ENCODE measurements around the gene CDK5RAP2.

The CDK5RAP2 gene

DNA sequence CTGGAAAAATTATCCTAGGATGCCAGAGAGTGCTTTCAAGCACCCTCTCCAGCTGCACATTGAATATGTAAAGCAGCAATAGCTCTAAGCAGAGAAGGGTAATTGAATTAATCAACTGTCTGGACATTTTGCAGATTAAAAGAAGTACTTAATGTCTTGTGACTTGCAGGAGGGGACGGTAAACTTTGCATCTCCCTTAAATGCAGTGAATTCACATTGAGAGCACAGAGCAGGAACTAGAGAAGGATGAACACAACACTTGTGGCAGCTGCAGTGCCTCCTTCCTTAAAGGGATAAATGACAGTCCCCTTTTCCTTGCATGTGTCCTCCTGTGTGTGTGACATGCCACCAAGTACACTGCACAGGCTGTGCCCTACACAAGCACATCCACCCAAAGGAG lies 7.4 kb upstream of the CDK5RAP2 start:
- Histone ChIP-seq H2BK15ac (ENCODE audit: low read length) (no peak overlapping the region), H3K4me3 (ENCODE audit: low read length in 2 of 2) (no peak overlapping the region), H2BK12ac (ENCODE audit: low read length) (no peak overlapping the region), H3K14ac (ENCODE audit: low read length) (no peak overlapping the region), H3K36me3 (replicated peaks in 1 of 2; ENCODE audit: control insufficient read depth in 2 of 2, insufficient read depth in 2 of 2, low read length in 2 of 2) (no peaks in the 10 kb centered on the region), H4K91ac (ENCODE audit: low read depth, low read length, poor library complexity) (no peak overlapping the region), H3K4me2 (ENCODE audit: insufficient read depth, low read length, poor library complexity, severe bottlenecking) (no peak overlapping the region), H2AFZ (ENCODE audit: low read length) (peak overlapping the region; percentile 80), H2BK120ac (ENCODE audit: low read depth, low read length) (no peak overlapping the region), H3K27me3 (ENCODE audit: control insufficient read depth in 3 of 3, insufficient read depth in 3 of 3, low read depth in 1 of 3, low read length in 3 of 3) (no peaks in the 10 kb centered on the region), H3K4me1 (ENCODE audit: control insufficient read depth in 2 of 2, insufficient read depth in 1 of 2, low read depth in 1 of 2, low read length in 2 of 2) (peaks cover 0 to 13% of the 10 kb centered on the region in 2 donors), H3K27ac (replicated peaks; ENCODE audit: low read length) (no peak overlapping the region), H2AK5ac (ENCODE audit: low read depth, low read length) (no peak overlapping the region), H3K23ac (ENCODE audit: low read depth, low read length, poor library complexity) (no peak overlapping the region), H3K9me3 (replicated peaks in 1 of 2; ENCODE audit: control insufficient read depth in 2 of 2, insufficient read depth in 1 of 2, low read depth in 1 of 2, low read length in 2 of 2) (no peaks in the 10 kb centered on the region), H4K8ac (ENCODE audit: low read depth, low read length) (no peak overlapping the region), H2BK5ac (ENCODE audit: low read length) (no peak overlapping the region), H3K4ac (ENCODE audit: low read length) (no peak overlapping the region), H3K79me1 (ENCODE audit: low read depth, low read length) (no peaks in the 10 kb centered on the region), H3K9ac (ENCODE audit: low read depth, low read length, poor library complexity) (no peak overlapping the region), H3K18ac (ENCODE audit: low read length) (no peak overlapping the region)
- DNase-seq (ENCODE audit: low spot score) = no peak
- no CpG with 5 or more reads among the region's 1 CpG for WGBS, 2 donors (ENCODE audit: extremely low coverage in 2 of 2, insufficient read length in 2 of 2, insufficient replicate concordance in 1 of 2)

DNA sequence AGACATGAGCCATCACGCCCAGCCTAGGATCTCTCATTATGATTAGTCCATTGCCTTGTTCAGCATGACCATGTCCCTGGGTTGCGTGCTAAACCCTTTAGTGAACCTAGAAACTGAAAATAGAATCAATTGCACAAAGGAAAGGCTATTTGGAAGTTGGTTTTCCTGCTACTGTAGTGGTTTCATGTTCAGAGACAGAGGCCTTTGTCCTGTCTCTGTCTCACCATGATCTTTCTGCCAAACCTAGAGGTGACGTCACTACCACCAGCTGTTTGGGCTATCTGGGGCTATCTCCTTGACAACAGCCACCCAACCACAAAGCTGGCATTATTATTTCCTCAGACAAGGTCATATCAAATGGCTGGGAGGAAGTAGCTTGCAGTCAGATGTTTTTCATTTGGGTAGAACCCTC lies 4.0 kb upstream of the CDK5RAP2 start:
- WGBS, 2 donors (ENCODE audit: extremely low coverage in 2 of 2, insufficient read length in 2 of 2, insufficient replicate concordance in 1 of 2) = no CpG with 5 or more reads among the region's 3 CpGs
- Histone ChIP-seq H3K4me1 (ENCODE audit: control insufficient read depth in 2 of 2, insufficient read depth in 1 of 2, low read depth in 1 of 2, low read length in 2 of 2) (peaks cover 3 to 21% of the 10 kb centered on the region in 2 donors), H3K27me3 (ENCODE audit: control insufficient read depth in 3 of 3, insufficient read depth in 3 of 3, low read depth in 1 of 3, low read length in 3 of 3) (no peaks in the 10 kb centered on the region), H3K27ac (replicated peaks; ENCODE audit: low read length) (no peak overlapping the region), H3K9me3 (replicated peaks in 1 of 2; ENCODE audit: control insufficient read depth in 2 of 2, insufficient read depth in 1 of 2, low read depth in 1 of 2, low read length in 2 of 2) (no peaks in the 10 kb centered on the region), H3K4me2 (ENCODE audit: insufficient read depth, low read length, poor library complexity, severe bottlenecking) (no peak overlapping the region), H3K14ac (ENCODE audit: low read length) (no peak overlapping the region), H3K4me3 (ENCODE audit: low read length in 2 of 2) (no peak overlapping the region), H4K8ac (ENCODE audit: low read depth, low read length) (no peak overlapping the region), H3K23ac (ENCODE audit: low read depth, low read length, poor library complexity) (no peak overlapping the region), H3K9ac (ENCODE audit: low read depth, low read length, poor library complexity) (no peak overlapping the region), H2AFZ (ENCODE audit: low read length) (peak overlapping the region; percentile 68), H2BK5ac (ENCODE audit: low read length) (no peak overlapping the region), H2BK12ac (ENCODE audit: low read length) (no peak overlapping the region), H3K79me1 (ENCODE audit: low read depth, low read length) (peaks cover 9% of the 10 kb centered on the region), H3K36me3 (replicated peaks in 1 of 2; ENCODE audit: control insufficient read depth in 2 of 2, insufficient read depth in 2 of 2, low read length in 2 of 2) (no peaks in the 10 kb centered on the region), H2BK120ac (ENCODE audit: low read depth, low read length) (no peak overlapping the region), H3K18ac (ENCODE audit: low read length) (no peak overlapping the region), H2AK5ac (ENCODE audit: low read depth, low read length) (no peak overlapping the region), H2BK15ac (ENCODE audit: low read length) (no peak overlapping the region), H4K91ac (ENCODE audit: low read depth, low read length, poor library complexity) (no peak overlapping the region), H3K4ac (ENCODE audit: low read length) (no peak overlapping the region)
- DNase-seq (ENCODE audit: low spot score) = no peak

DNA sequence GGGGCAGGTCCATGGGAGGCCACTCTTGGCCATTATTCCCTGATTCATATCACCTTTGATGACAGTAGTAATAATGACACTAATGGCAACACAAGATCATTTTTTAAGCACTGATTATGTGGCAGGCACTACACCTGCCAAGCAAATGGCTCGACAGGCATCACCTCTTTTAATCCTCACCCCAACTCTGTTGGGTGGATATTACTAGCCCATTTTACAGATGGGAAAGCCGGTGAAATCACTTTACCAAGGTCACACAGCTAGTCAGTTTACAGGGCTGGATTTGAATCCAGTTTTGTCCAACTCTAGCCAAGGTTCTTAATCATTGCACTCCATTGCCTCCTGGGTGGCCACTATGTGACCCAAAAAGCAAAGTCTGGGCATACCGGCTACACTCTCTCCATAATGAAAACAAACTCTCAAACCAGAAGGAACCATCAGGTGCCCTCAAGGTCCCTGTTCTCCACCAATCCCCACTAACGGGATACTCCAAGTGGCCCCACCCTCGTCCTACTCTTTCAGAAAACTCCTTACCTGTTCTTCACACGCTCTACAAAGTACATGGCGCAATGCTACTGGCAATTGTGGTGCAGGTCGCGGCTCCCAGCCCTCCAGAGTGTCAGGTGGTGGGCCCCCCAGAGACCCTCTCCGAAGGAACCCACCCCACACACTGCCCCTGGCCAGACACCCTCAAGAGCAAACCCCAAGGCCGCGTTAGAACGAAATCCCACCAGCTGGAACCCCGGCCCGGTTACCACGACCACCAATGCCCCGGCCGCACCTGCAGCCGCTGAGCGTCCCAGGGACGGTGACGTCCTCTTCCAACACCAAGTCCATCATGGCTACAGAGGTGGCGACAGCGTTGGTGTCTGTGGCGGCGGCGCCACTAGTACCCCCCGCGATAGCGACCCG lies 572 bp downstream of the CDK5RAP2 start:
- Histone ChIP-seq H3K4me3 (ENCODE audit: low read length in 2 of 2) (peak overlapping the region; percentile 78 to 96), H3K23ac (ENCODE audit: low read depth, low read length, poor library complexity) (no peak overlapping the region), H2BK15ac (ENCODE audit: low read length) (no peak overlapping the region), H2BK120ac (ENCODE audit: low read depth, low read length) (no peak overlapping the region), H4K91ac (ENCODE audit: low read depth, low read length, poor library complexity) (peak overlapping the region; percentile 43), H4K8ac (ENCODE audit: low read depth, low read length) (peak overlapping the region; percentile 56), H3K14ac (ENCODE audit: low read length) (peak overlapping the region; percentile 17), H3K27ac (replicated peaks; ENCODE audit: low read length) (no peak overlapping the region), H2BK12ac (ENCODE audit: low read length) (no peak overlapping the region), H2AK5ac (ENCODE audit: low read depth, low read length) (peak overlapping the region; percentile 100), H2BK5ac (ENCODE audit: low read length) (no peak overlapping the region), H3K79me1 (ENCODE audit: low read depth, low read length) (peaks cover 12% of the 10 kb centered on the region), H3K18ac (ENCODE audit: low read length) (peak overlapping the region; percentile 90), H3K36me3 (replicated peaks in 1 of 2; ENCODE audit: control insufficient read depth in 2 of 2, insufficient read depth in 2 of 2, low read length in 2 of 2) (peaks cover 0 to 23% of the 10 kb centered on the region in 2 donors), H3K27me3 (ENCODE audit: control insufficient read depth in 3 of 3, insufficient read depth in 3 of 3, low read depth in 1 of 3, low read length in 3 of 3) (no peaks in the 10 kb centered on the region), H3K4me1 (ENCODE audit: control insufficient read depth in 2 of 2, insufficient read depth in 1 of 2, low read depth in 1 of 2, low read length in 2 of 2) (peaks cover 5 to 19% of the 10 kb centered on the region in 2 donors), H3K4ac (ENCODE audit: low read length) (peak overlapping the region; percentile 54), H2AFZ (ENCODE audit: low read length) (peak overlapping the region; percentile 97), H3K4me2 (ENCODE audit: insufficient read depth, low read length, poor library complexity, severe bottlenecking) (peak overlapping the region; percentile 96), H3K9me3 (replicated peaks in 1 of 2; ENCODE audit: control insufficient read depth in 2 of 2, insufficient read depth in 1 of 2, low read depth in 1 of 2, low read length in 2 of 2) (no peaks in the 10 kb centered on the region), H3K9ac (ENCODE audit: low read depth, low read length, poor library complexity) (peak overlapping the region; percentile 86)
- no CpG with 5 or more reads among the region's 31 CpGs for WGBS, 2 donors (ENCODE audit: extremely low coverage in 2 of 2, insufficient read length in 2 of 2, insufficient replicate concordance in 1 of 2)
- DNase-seq (ENCODE audit: low spot score) = no peak

DNA sequence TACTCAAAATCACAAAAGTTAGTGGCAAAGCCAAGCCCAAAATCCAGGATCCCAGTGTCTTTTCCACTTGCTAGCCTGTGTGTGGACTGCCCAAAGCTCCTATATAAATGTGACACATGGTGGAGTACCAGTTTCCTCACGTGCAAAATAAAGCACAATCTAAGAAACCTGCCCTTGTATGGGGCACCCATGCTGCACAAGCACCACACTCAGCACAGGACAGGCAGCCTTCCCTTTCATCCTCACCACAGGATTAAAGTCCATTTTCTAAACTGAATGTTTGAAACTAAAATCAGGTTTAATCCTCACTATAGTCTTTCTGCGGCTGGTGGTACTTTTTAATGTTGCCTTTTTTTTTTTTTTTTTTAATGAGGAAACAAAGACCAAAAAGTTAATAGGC lies 5.5 kb downstream of the CDK5RAP2 start:
- no peak overlapping the region for H3K14ac ChIP-seq (ENCODE audit: low read length)
- H3K9ac ChIP-seq (ENCODE audit: low read depth, low read length, poor library complexity) = no peak overlapping the region
- no peak overlapping the region for H3K18ac ChIP-seq (ENCODE audit: low read length)
- H4K8ac ChIP-seq (ENCODE audit: low read depth, low read length) = no peak overlapping the region
- no peak overlapping the region for H3K23ac ChIP-seq (ENCODE audit: low read depth, low read length, poor library complexity)
- no peak overlapping the region for H3K27ac ChIP-seq (replicated peaks; ENCODE audit: low read length)
- WGBS, 2 donors (ENCODE audit: extremely low coverage in 2 of 2, insufficient read length in 2 of 2, insufficient replicate concordance in 1 of 2) = no CpG with 5 or more reads among the region's 2 CpGs
- no peaks in the 10 kb centered on the region for H3K27me3 ChIP-seq (ENCODE audit: control insufficient read depth in 3 of 3, insufficient read depth in 3 of 3, low read depth in 1 of 3, low read length in 3 of 3)
- no peak overlapping the region for H3K4me2 ChIP-seq (ENCODE audit: insufficient read depth, low read length, poor library complexity, severe bottlenecking)
- H2BK15ac ChIP-seq (ENCODE audit: low read length) = no peak overlapping the region
- no peak overlapping the region for H3K4me3 ChIP-seq (ENCODE audit: low read length in 2 of 2)
- no peak for DNase-seq (ENCODE audit: low spot score)
- peaks cover 11% of the 10 kb centered on the region for H3K79me1 ChIP-seq (ENCODE audit: low read depth, low read length)
- H2BK12ac ChIP-seq (ENCODE audit: low read length) = no peak overlapping the region
- no peaks in the 10 kb centered on the region for H3K9me3 ChIP-seq (replicated peaks in 1 of 2; ENCODE audit: control insufficient read depth in 2 of 2, insufficient read depth in 1 of 2, low read depth in 1 of 2, low read length in 2 of 2)
- peaks cover 5 to 10% of the 10 kb centered on the region in 2 donors for H3K4me1 ChIP-seq (ENCODE audit: control insufficient read depth in 2 of 2, insufficient read depth in 1 of 2, low read depth in 1 of 2, low read length in 2 of 2)
- H4K91ac ChIP-seq (ENCODE audit: low read depth, low read length, poor library complexity) = no peak overlapping the region
- H2BK120ac ChIP-seq (ENCODE audit: low read depth, low read length) = no peak overlapping the region
- no peak overlapping the region for H2AFZ ChIP-seq (ENCODE audit: low read length)
- no peak overlapping the region for H3K4ac ChIP-seq (ENCODE audit: low read length)
- H3K36me3 ChIP-seq (replicated peaks in 1 of 2; ENCODE audit: control insufficient read depth in 2 of 2, insufficient read depth in 2 of 2, low read length in 2 of 2) = peaks cover 21 to 57% of the 10 kb centered on the region in 2 donors
- no peak overlapping the region for H2AK5ac ChIP-seq (ENCODE audit: low read depth, low read length)
- no peak overlapping the region for H2BK5ac ChIP-seq (ENCODE audit: low read length)
